Small intestine (tissue), 16 donors: ENCODE measurements around the gene GNPDA2. TPM values are rescaled to one million over a fixed set of nuclear protein-coding genes. Genes with fewer than 3 reads are reported as not detected.
A peak's percentile ranks its signal among the peaks of the same experiment; 100 is the strongest.

Experiments used
- DNase-seq, 2 donors: peaks; one replicate each; pipeline versions ENCODE4 v3.0.0 to v3.0.0-alpha.2; 2013
- FAIRE-seq: peaks from 2 replicates; lab custom pipeline; 2012; peaks lifted over from hg19 to GRCh38; lab: Jason Lieb, UNC
- H3K27ac ChIP-seq, 3 donors: one replicate each; pipeline ENCODE4 v1.5.1; 2013; ENCODE audit warnings: low read length in 2 of 3, mild to moderate bottlenecking in 2 of 3, control low read depth in 1 of 3, inconsistent platforms in 1 of 3, low read depth in 1 of 3, moderate library complexity in 1 of 3
- H3K27me3 ChIP-seq, 3 donors: one replicate each; pipeline ENCODE4 v1.6.1; 2013; ENCODE audit warnings: low read length in 3 of 3, inconsistent platforms in 1 of 3; ENCODE audit not compliant: control insufficient read depth in 3 of 3, insufficient read depth in 3 of 3
- H3K36me3 ChIP-seq, 3 donors: one replicate each; pipeline ENCODE4 v1.6.1; 2013; ENCODE audit warnings: low read length in 3 of 3, inconsistent platforms in 1 of 3, low read depth in 1 of 3, mild to moderate bottlenecking in 1 of 3, moderate library complexity in 1 of 3; ENCODE audit not compliant: control insufficient read depth in 3 of 3, insufficient read depth in 2 of 3
- H3K4me1 ChIP-seq, 3 donors: one replicate each; pipeline ENCODE4 v1.6.1; 2013; ENCODE audit warnings: low read length in 2 of 3, inconsistent platforms in 1 of 3, low read depth in 1 of 3, mild to moderate bottlenecking in 1 of 3, moderate library complexity in 1 of 3; ENCODE audit not compliant: control insufficient read depth in 3 of 3, insufficient read depth in 2 of 3
- H3K4me3 ChIP-seq, 3 donors: one replicate each; pipeline ENCODE4 v1.5.1; 2013; ENCODE audit warnings: low read length in 3 of 3, control low read depth in 1 of 3, inconsistent platforms in 1 of 3, low read depth in 1 of 3, mild to moderate bottlenecking in 1 of 3, moderate library complexity in 1 of 3
- H3K9me3 ChIP-seq, 2 donors: one replicate each; pipeline ENCODE4 v1.6.1; 2013; ENCODE audit warnings: low read depth in 1 of 2, low read length in 1 of 2; ENCODE audit not compliant: control insufficient read depth in 2 of 2, insufficient read depth in 1 of 2
- WGBS, 3 donors: extraction: QIAGEN DNeasy Blood & Tissue Kit; methylation state at CpG; one replicate each; pipeline ENCODE4 v1.1.7; 2013; 5-methylcytosine and 5-hydroxymethylcytosine counted together
- long read RNA-seq, 10 donors: transcript quantifications; one replicate each; lab custom pipeline, GENCODE V29; 2026
- polyA plus RNA-seq, 4 donors: library from polyadenylated mRNA; stranded (reverse) in 3 of 4; unstranded in 1 of 4; fragments of 200-250 nt in 3 of 4; fragments of 120-200 nt in 1 of 4; gene quantifications; one replicate each; pipeline versions ENCODE4 v1.2.1 to v1.2.3, GENCODE V29; 2013
- donor health status: healthy with polysubstance abuse.
- donor health status: control.
- donor health status: control.
- donor health status: Bipolar disorder and iron deficiency.
- donor health status: healthy.

The GNPDA2 gene
- polyA plus RNA-seq, result 10 to 100 TPM in 1 of 4 donors, 1 to 10 TPM in 3; 6.5 to 14.5 (median 8.7) TPM
- long read RNA-seq, donor 1, full-length matches to known transcripts, result 7 of 42 reads
- long read RNA-seq, donor 1, partial matches to known transcripts, result 35 of 42 reads
- long read RNA-seq, donor 1, other reads (novel, unspliced or antisense), result 0 of 42 reads
- long read RNA-seq, donor 2, partial matches to known transcripts, result 0 of 2 reads
- long read RNA-seq, donor 2, other reads (novel, unspliced or antisense), result 0 of 2 reads
- long read RNA-seq, donor 3, partial matches to known transcripts, result 5 of 9 reads
- long read RNA-seq, donor 3, other reads (novel, unspliced or antisense), result 0 of 9 reads
- long read RNA-seq, donor 4, partial matches to known transcripts, result 0 of 1 reads
- long read RNA-seq, donor 4, other reads (novel, unspliced or antisense), result 0 of 1 reads
- long read RNA-seq, donor 5, partial matches to known transcripts, result 0 of 1 reads
- long read RNA-seq, donor 5, other reads (novel, unspliced or antisense), result 0 of 1 reads
- long read RNA-seq, donor 6, partial matches to known transcripts, result 0 of 3 reads
- long read RNA-seq, donor 6, other reads (novel, unspliced or antisense), result 0 of 3 reads
- long read RNA-seq, donor 7, result 0 reads
- long read RNA-seq, donor 8, result 0 reads
- long read RNA-seq, donor 9, partial matches to known transcripts, result 0 of 2 reads
- long read RNA-seq, donor 9, other reads (novel, unspliced or antisense), result 0 of 2 reads
- long read RNA-seq, donor 10, full-length matches to known transcripts, result 7 of 7 reads
- long read RNA-seq, donor 10, partial matches to known transcripts, result 0 of 7 reads
- long read RNA-seq, donor 10, other reads (novel, unspliced or antisense), result 0 of 7 reads

DNA sequence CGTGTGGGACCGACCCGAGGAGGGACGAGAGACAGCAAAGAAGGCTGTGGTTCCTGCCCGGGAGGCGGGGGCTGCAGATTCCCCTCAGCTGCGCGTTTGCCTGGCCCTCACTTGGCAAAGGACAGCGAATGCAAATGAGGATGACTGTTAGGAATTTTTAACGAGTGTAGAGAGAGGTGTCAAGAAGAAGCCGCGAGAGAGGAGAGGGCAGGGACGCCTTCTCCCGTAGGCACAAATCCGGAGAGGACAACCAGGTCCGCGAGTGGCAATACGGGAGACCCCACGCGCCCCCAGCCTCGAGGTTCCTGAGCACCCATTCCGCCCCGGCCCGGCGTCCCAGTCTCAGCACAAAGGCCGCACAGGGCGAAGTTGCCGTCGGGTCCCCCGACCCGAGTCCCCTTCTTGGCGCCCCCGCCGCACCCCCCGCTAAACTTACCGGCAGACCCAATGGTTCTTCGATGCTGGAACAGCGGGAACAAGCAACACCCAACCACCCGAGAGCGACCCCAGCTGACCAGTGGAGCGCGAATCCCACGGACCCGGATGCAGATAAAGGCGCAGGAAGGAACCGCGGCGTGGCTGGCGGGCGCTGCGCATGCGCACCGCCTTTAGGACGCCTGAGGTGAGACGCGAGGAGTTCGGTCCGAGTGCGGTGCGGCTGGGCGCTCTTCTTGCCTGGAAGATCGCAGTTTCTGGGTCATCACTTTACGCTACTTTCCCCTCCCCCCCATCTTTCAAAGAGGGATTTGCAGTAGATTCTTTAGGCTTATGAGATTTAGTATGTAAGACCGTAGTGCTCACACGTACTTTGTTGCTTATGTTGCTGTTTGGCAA is at the start of gene GNPDA2:
Gene GNPDA2 (minus strand): TSS at position 519 of the 834 bp plus-strand sequence. CDS start 4,349 bp downstream, outside the sequence.
- H3K36me3 ChIP-seq, result no peaks in the 10 kb centered on the region
- peak; percentile 86 to 94 for DNase-seq
- H3K4me1 ChIP-seq, result peaks cover 0 to 2% (median 0%) of the 10 kb centered on the region in 3 donors
- peak within 1 kb of the TSS in 2 of 3 donors; percentile 70 to 73 for H3K27ac ChIP-seq
- 0 to 1% (median 0%) methylated on average over 65 of the region's 65 CpGs for WGBS, 3 donors
- H3K9me3 ChIP-seq, result no peaks in the 10 kb centered on the region
- no peaks in the 10 kb centered on the region for H3K27me3 ChIP-seq
- FAIRE-seq, result no peak
- H3K4me3 ChIP-seq, result peak within 1 kb of the TSS; percentile 64 to 96 (median 74)

DNA sequence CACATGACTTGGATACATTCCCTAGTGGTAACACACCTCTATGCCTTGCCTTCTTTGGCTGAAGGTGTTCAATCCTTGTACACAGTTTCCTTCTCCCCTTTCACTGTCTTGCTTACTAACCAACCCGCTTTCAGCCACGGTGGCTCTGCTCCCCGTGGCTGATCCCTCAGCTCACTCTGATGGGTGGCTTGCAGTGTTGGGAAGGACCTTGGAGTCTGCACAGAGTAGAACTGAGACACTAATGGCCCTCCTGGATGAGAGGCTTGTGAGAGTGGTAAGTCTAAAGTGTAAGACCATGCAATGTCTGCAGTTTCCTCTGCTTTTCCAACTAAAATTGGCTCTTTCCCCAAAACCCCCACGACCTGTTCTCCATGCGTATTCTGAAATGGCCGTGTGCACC is 46.0 kb upstream of the GNPDA2 start:
- H3K27ac ChIP-seq, result no peak overlapping the region
- WGBS, 3 donors, result 85 to 89% (median 89%) methylated on average over 6 of the region's 6 CpGs
- DNase-seq (no peak), FAIRE-seq (no peak)
- no peaks in the 10 kb centered on the region for H3K4me1 ChIP-seq
- H3K27me3 ChIP-seq, result no peaks in the 10 kb centered on the region
- no peaks in the 10 kb centered on the region for H3K36me3 ChIP-seq
- H3K4me3 ChIP-seq, result no peak overlapping the region
- H3K9me3 ChIP-seq, result peaks cover 1 to 6% of the 10 kb centered on the region in 2 donors

DNA sequence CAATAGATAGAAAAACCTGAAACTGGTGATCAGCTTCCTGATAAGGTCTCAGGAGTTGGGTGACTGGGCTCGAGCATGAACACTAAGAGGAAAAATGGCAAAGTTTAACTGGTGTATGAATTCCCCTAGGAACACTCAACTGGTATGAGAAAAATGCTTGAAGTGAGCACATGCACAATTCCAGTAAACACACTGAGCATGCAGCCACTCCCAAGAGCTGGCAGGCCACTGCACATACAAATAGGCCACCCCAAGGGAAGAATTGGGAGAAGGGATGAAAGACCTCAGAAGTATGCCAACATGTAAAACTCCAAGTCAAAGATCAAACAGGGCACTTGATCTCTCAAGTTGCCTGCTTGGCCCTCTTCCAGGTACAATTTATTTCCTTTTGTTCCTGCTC is 45.4 kb upstream of the GNPDA2 start:
- no peak for FAIRE-seq
- no peak overlapping the region for H3K27ac ChIP-seq
- 61 to 90% (median 77%) methylated on average over 1 of the region's 1 CpG for WGBS, 3 donors

DNA sequence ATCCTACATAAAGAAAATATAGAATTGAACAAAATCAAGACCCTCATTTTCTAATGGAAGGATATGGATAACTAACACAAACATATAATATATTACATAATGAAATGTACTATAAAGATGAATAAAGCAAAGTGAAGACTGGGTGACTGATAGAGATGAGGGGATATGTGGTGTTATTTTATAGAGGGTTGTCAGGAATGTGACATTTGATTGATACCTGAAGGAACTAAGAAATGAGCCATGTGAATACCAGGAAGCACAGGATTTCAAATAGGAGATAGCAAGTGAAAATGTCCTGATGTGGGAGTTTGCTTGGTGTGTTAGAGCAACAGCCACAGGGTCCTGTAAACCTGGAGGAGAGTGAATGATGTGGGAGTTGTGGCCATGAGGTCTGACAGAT is 40.1 kb upstream of the GNPDA2 start:
- H3K27me3 ChIP-seq, result no peaks in the 10 kb centered on the region
- no peaks in the 10 kb centered on the region for H3K36me3 ChIP-seq
- H3K27ac ChIP-seq, result no peak overlapping the region
- H3K4me1 ChIP-seq, result no peaks in the 10 kb centered on the region
- no peaks in the 10 kb centered on the region for H3K9me3 ChIP-seq
- no peak overlapping the region for H3K4me3 ChIP-seq
- FAIRE-seq (no peak), DNase-seq (no peak)

More for the DNA sequence above, 45.4 kb upstream of the GNPDA2 start:
- no peaks in the 10 kb centered on the region for H3K4me1 ChIP-seq
- no peaks in the 10 kb centered on the region for H3K36me3 ChIP-seq
- DNase-seq, result peak in 1 of 2 donors; percentile 1
- peaks cover 1 to 6% of the 10 kb centered on the region in 2 donors for H3K9me3 ChIP-seq
- H3K4me3 ChIP-seq, result no peak overlapping the region
- H3K27me3 ChIP-seq, result no peaks in the 10 kb centered on the region

DNA sequence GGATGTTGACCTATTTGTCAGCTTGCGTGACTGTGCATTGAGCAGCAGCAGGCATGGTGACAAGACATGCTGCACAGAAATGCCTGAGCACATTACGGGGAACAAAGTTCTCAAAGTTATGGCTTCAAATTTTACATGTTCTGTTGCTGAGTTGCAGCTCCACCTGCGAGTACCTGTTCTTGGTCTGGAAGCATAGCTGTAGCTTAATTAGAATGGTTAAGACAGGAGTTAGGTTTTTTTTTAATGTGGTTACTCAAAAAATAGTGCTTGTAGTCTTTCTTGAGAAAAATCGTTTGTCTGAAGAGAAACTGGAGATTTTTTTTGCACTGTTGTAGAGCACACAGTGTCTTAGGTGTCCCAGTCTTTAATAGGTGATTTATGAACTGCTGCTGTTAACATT is 38.8 kb upstream of the GNPDA2 start:
- no peaks in the 10 kb centered on the region for H3K36me3 ChIP-seq
- FAIRE-seq (no peak), DNase-seq (peak; percentile 35 to 67)
- no peaks in the 10 kb centered on the region for H3K4me1 ChIP-seq
- H3K9me3 ChIP-seq, result no peaks in the 10 kb centered on the region
- no peak overlapping the region for H3K4me3 ChIP-seq
- H3K27me3 ChIP-seq, result no peaks in the 10 kb centered on the region
- 29 to 59% (median 39%) methylated on average over 4 of the region's 4 CpGs for WGBS, 3 donors
- peak overlapping the region in 1 of 3 donors; percentile 64 for H3K27ac ChIP-seq

DNA sequence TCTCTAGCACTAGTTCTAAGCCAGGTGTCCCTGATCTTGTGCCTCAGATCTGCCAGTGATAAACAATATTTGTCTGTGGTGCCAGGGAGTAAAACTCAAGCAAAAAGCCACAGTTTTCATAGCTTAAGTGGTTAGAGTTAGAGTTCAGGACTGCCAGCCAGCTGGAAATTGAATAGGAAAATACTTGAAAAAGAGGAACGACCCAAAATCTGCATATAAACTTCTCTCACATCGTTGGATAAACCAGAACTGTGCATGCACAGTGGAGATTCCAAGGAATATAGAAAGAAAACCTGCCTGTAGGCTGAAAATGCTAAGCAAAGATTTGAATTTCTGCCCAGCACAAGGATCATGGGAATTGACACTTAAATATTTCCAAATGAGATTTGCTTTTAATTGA is 35.0 kb upstream of the GNPDA2 start:
- no peak for FAIRE-seq

DNA sequence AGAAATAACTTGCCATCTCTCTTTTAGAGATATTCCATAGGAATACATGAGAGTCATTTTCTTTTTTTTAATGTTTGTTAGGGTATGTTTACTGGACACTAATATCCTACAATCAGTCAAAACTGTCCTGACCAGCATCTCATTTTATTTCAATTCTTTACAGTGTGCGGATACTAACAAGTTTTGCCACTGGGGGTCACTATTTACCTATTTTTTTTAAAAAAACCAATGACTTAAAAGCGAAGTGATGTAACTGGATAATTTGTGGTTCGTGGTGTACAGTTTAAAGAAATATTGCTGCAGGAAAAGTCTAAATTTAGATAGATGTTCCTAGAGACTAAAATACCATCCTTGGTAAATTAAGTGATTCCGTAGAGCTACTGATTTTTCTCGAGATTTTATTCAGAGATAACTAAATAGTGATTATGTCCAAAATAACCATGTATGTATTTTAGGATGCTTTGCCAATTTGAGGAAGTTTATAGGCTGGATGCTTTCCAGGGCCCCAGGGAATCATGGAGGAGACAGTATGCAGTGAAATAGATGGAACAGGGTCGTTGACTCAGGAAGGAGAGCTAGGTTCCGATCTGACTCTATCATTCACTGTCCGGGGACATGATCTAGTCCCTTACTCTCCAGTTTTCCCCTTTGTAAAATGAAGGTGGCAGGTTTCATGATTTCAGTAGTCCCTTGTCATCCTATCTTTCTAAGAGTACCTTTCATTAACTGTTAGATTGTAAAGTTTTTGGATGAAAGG is 34.0 kb upstream of the GNPDA2 start:
- no peak overlapping the region for H3K4me3 ChIP-seq
- DNase-seq (peak; percentile 35 to 59), FAIRE-seq (no peak)
- no peaks in the 10 kb centered on the region for H3K36me3 ChIP-seq
- H3K4me1 ChIP-seq, result no peaks in the 10 kb centered on the region
- WGBS, 3 donors, result 28 to 34% (median 32%) methylated on average over 8 of the region's 8 CpGs
- no peak overlapping the region for H3K27ac ChIP-seq
- no peaks in the 10 kb centered on the region for H3K27me3 ChIP-seq
- no peaks in the 10 kb centered on the region for H3K9me3 ChIP-seq

More for the DNA sequence above, 35.0 kb upstream of the GNPDA2 start:
- DNase-seq, result no peak
- WGBS, 3 donors, result 17 to 26% (median 25%) methylated on average over 2 of the region's 2 CpGs
- H3K27ac ChIP-seq, result no peak overlapping the region
- H3K36me3 ChIP-seq, result no peaks in the 10 kb centered on the region
- no peaks in the 10 kb centered on the region for H3K4me1 ChIP-seq
- no peaks in the 10 kb centered on the region for H3K9me3 ChIP-seq
- H3K4me3 ChIP-seq, result no peak overlapping the region
- no peaks in the 10 kb centered on the region for H3K27me3 ChIP-seq
